CD4-positive, CD25-positive, alpha-beta regulatory T cell (primary cell): ENCODE measurements around the gene PRKCA. TPM values are rescaled to one million over a fixed set of nuclear protein-coding genes. Genes with fewer than 3 reads are reported as not detected.
A peak's percentile ranks its signal among the peaks of the same experiment; 100 is the strongest.
"Not testable (repeated sequence)": the region's sequence is repeated elsewhere in the genome, so short reads cannot be mapped to it uniquely, and the experiment has no call there.

Experiments used
- ATAC-seq, 2 donors: fragments of 150-1000 bp; cut with Tn5 transposase; one replicate each; pipeline ENCODE4 v1.10.0; 2021; ENCODE audit warnings: low read depth in 2 of 2, moderate number of reproducible peaks in 2 of 2, moderate library complexity in 1 of 2
- DNase-seq, 3 donors: peaks; one replicate each; pipeline versions ENCODE4 v3.0.0 to v3.0.0-alpha.2; 2012 to 2022; ENCODE audit warnings: mixed read lengths in 1 of 3
- H3K27ac ChIP-seq: one replicate; pipeline ENCODE4 v1.7.0; 2013; ENCODE audit warnings: mild to moderate bottlenecking, low read length; ENCODE audit not compliant: insufficient read depth, poor library complexity, severe bottlenecking
- H3K27me3 ChIP-seq: one replicate; pipeline ENCODE4 v1.7.0; 2013; ENCODE audit warnings: low read length; ENCODE audit not compliant: control insufficient read depth, insufficient read depth
- H3K36me3 ChIP-seq: one replicate; pipeline ENCODE4 v1.7.0; 2013; ENCODE audit warnings: mild to moderate bottlenecking, low read length, moderate library complexity; ENCODE audit not compliant: control insufficient read depth, insufficient read depth
- H3K4me1 ChIP-seq: 2 replicates; pipeline ENCODE4 v1.7.0; 2013; ENCODE audit warnings: mild to moderate bottlenecking, low read length; ENCODE audit not compliant: insufficient read depth, control insufficient read depth, poor library complexity, severe bottlenecking
- H3K4me3 ChIP-seq: one replicate; pipeline ENCODE4 v1.7.0; 2013; ENCODE audit warnings: low read depth, mild to moderate bottlenecking, low read length, moderate library complexity
- H3K9me3 ChIP-seq, 2 experiments: 1 replicate in 1 of 2; 2 replicates in 1 of 2; pipeline ENCODE4 v1.7.0; 2013; ENCODE audit warnings: low read length in 2 of 2, mild to moderate bottlenecking in 1 of 2, moderate library complexity in 1 of 2; ENCODE audit not compliant: control insufficient read depth in 2 of 2
- H3K27ac Mint-ChIP-seq, 3 donors: one replicate each; pipeline ENCODE4 v1.8.0; 2020 to 2022; ENCODE audit warnings: mild to moderate bottlenecking in 3 of 3, mixed read lengths in 3 of 3, moderate library complexity in 2 of 3
- H3K27me3 Mint-ChIP-seq: one replicate; pipeline ENCODE4 v1.8.0; 2022; ENCODE audit warnings: mild to moderate bottlenecking, mixed read lengths
- H3K36me3 Mint-ChIP-seq: one replicate; pipeline ENCODE4 v1.8.0; 2020; ENCODE audit warnings: mixed read lengths
- H3K4me1 Mint-ChIP-seq, 4 donors: one replicate each; pipeline ENCODE4 v1.8.0; 2020 to 2022; ENCODE audit warnings: mixed read lengths in 4 of 4, mild to moderate bottlenecking in 1 of 4
- H3K4me3 Mint-ChIP-seq, 4 donors: one replicate each; pipeline ENCODE4 v1.8.0; 2020 to 2022; ENCODE audit warnings: mild to moderate bottlenecking in 4 of 4, mixed read lengths in 4 of 4, moderate library complexity in 3 of 4
- H3K9me3 Mint-ChIP-seq, 7 donors: one replicate each; pipeline ENCODE4 v1.8.0; 2020 to 2022; ENCODE audit warnings: mixed read lengths in 7 of 7, mild to moderate bottlenecking in 3 of 7, moderate library complexity in 2 of 7
- polyA plus RNA-seq, 4 donors: library from polyadenylated mRNA; unstranded; fragments of 300-500 nt; fragmentation: Illumina TruSeq; gene quantifications; one replicate each; pipeline ENCODE4 v1.2.3, GENCODE V29; 2021
- total RNA-seq: library from RNA; stranded (reverse); gene quantifications from one replicate; pipeline ENCODE4 v1.2.3, GENCODE V29; 2022

The PRKCA gene
- total and polyA plus RNA-seq, 5 donors from 2014 or later, result 0.60 to 84.0 (median 2.0) TPM

DNA sequence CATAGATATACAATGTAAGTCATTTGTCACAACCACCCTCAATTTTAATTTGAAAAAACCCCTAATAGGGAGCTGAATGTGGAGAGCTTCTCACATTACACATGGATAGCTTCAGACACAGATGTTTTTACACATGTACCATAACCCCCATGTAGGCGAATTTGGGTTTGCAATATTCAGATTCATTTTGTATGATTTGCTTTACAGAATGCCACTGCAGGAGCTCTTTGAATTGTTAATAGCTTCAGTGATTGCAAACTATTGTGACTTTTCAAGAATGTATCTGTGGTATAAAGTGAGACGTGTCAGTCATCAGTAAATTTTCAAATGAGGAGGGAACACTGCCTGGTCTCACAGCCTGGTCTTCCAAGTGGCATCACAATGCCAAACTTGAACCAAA, 419.9 kb downstream of the PRKCA start:
- no peaks in the 10 kb centered on the region for H3K27me3 Mint-ChIP-seq
- H3K4me1 Mint-ChIP-seq, result peaks cover 0 to 16% (median 6%) of the 10 kb centered on the region in 4 donors
- Histone ChIP-seq H3K27me3 (no peaks in the 10 kb centered on the region), H3K4me1 (no peaks in the 10 kb centered on the region), H3K36me3 (peaks cover 2% of the 10 kb centered on the region), H3K9me3 (no peaks in the 10 kb centered on the region), H3K4me3 (no peak overlapping the region), H3K27ac (no peak overlapping the region)
- no peak overlapping the region for H3K4me3 Mint-ChIP-seq
- H3K9me3 Mint-ChIP-seq, result no peaks in the 10 kb centered on the region
- peaks cover 12% of the 10 kb centered on the region for H3K36me3 Mint-ChIP-seq
- ATAC-seq, result no peak
- H3K27ac Mint-ChIP-seq, result no peak overlapping the region
- DNase-seq, result no peak

DNA sequence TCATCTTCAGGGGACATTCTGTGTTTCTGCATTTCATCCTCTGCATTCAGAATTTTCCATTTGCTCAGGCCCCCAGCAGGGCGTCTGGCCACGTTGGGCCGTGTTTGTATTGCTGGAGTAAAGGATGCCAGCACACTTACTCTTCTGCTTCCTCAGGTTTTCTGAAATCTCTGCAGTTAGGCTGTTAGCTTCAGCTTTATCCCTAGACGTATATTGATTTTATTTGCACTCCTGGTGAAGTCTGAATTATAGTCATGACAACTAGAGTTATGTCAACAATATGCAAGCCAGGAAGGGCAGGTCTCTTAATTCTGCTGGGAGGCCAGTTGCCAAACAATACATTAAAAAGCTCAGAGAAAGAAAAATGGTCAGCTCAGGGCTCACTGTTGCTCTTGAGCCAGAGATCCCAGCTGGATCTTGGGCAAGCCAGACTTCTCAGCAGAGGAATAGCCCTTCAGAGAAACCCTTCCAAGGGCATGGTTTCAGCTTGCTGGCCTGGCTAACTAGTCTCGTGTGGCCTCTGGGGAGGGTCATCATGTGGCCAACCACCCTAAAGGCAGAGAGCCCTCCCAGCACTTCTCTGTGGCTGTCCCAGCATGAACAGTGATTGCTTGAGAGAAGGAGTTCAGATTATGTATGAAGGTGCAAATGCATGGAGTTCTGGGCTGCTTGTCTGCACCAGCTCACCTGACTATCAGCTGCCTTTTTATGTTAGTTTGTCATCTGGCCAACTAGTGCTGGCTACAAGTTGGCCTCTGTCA, 422.3 kb downstream of the PRKCA start:
- Histone ChIP-seq H3K9me3 (no peaks in the 10 kb centered on the region), H3K27ac (no peak overlapping the region), H3K4me3 (no peak overlapping the region), H3K4me1 (no peaks in the 10 kb centered on the region), H3K27me3 (no peaks in the 10 kb centered on the region), H3K36me3 (no peaks in the 10 kb centered on the region)
- Mint-ChIP-seq H3K27me3 (no peaks in the 10 kb centered on the region), H3K9me3 (no peaks in the 10 kb centered on the region), H3K27ac (peak overlapping the region in 2 of 3 donors; percentile 10 to 14), H3K36me3 (no peaks in the 10 kb centered on the region), H3K4me1 (peaks cover 5 to 24% (median 11%) of the 10 kb centered on the region in 4 donors), H3K4me3 (peak overlapping the region in 1 of 4 donors; percentile 4)
- ATAC-seq, result no peak
- DNase-seq, result no peak

- H3K4me1 ChIP-seq, H3K27me3 Mint-ChIP-seq, H3K9me3 ChIP-seq, H3K36me3 ChIP-seq, DNase-seq, H3K9me3 Mint-ChIP-seq, H3K27ac ChIP-seq, H3K4me3 ChIP-seq, H3K4me3 Mint-ChIP-seq, ATAC-seq, H3K27me3 ChIP-seq, H3K36me3 Mint-ChIP-seq: not testable (repeated sequence)
- H3K4me1 Mint-ChIP-seq, result peaks cover 5 to 26% (median 11%) of the 10 kb centered on the region in 4 donors
- peak overlapping the region in 2 of 3 donors; percentile 10 to 14 for H3K27ac Mint-ChIP-seq
Measured at GRCh38 chr17:66725438-66725837, 423.0 kb downstream of the PRKCA start.

DNA sequence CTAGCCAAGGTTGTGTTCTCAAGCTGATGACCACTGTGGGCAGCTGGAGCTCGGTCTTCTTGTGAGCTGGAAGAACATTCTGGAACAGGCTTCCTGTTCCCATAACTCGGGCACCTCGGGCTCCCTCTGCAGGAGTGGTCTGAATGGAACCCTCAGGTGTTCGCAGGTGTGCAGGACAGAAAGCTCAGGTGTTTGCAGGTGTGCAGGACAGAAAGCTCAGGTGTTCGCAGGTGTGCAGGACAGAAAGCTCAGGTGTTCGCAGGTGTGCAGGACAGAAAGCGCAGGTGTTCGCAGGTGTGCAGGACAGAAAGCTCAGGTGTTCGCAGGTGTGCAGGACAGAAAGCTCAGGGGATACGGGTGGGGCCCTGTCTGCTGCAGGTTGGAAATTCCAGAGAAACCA, 423.5 kb downstream of the PRKCA start:
- Histone ChIP-seq H3K27ac (no peak overlapping the region), H3K36me3 (no peaks in the 10 kb centered on the region), H3K4me3 (no peak overlapping the region), H3K9me3 (no peaks in the 10 kb centered on the region), H3K4me1 (no peaks in the 10 kb centered on the region), H3K27me3 (no peaks in the 10 kb centered on the region)
- DNase-seq, result no peak
- Mint-ChIP-seq H3K27ac (peak overlapping the region in 1 of 3 donors; percentile 58), H3K4me3 (peak overlapping the region in 1 of 4 donors; percentile 43), H3K9me3 (no peaks in the 10 kb centered on the region), H3K27me3 (no peaks in the 10 kb centered on the region), H3K36me3 (no peaks in the 10 kb centered on the region), H3K4me1 (peaks cover 5 to 26% (median 11%) of the 10 kb centered on the region in 4 donors)
- no peak for ATAC-seq

GRCh38 chr17:66726371-66726770, 424.0 kb downstream of the PRKCA start:
- peaks cover 5 to 26% (median 11%) of the 10 kb centered on the region in 4 donors for H3K4me1 Mint-ChIP-seq
- no peak for DNase-seq
- no peaks in the 10 kb centered on the region for H3K27me3 ChIP-seq
- no peak overlapping the region for H3K27ac ChIP-seq
- H3K4me3 Mint-ChIP-seq, result peak overlapping the region in 1 of 4 donors; percentile 43
- H3K36me3 ChIP-seq, result no peaks in the 10 kb centered on the region
- H3K27me3 Mint-ChIP-seq, result no peaks in the 10 kb centered on the region
- H3K36me3 Mint-ChIP-seq, result no peaks in the 10 kb centered on the region
- peak overlapping the region in 1 of 3 donors; percentile 58 for H3K27ac Mint-ChIP-seq
- H3K9me3 ChIP-seq, result no peaks in the 10 kb centered on the region
- H3K4me3 ChIP-seq, result no peak overlapping the region
- H3K9me3 Mint-ChIP-seq, result no peaks in the 10 kb centered on the region
- no peaks in the 10 kb centered on the region for H3K4me1 ChIP-seq
- ATAC-seq, result no peak

DNA sequence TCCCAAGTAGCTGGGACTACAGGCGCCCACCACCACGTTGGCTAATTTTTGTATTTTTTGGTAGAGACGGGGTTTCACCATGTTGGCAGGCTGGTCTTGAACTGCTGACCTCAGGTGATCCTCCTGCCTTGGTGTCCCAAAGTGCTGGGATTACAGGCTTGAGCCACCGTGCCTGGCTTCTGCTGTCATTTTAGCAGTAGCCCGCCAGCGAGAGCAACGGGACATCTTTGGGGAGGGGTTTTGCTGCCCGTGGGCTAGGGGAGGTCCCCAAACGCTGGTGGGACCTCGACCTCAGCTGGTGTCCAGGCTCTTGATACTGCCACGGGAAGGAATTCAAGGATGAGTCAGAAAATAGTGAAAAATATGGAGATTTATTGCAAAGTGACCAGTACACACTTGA, 424.4 kb downstream of the PRKCA start:
- Histone ChIP-seq H3K9me3 (no peaks in the 10 kb centered on the region), H3K4me3 (no peak overlapping the region), H3K27me3 (no peaks in the 10 kb centered on the region), H3K27ac (no peak overlapping the region), H3K4me1 (no peaks in the 10 kb centered on the region), H3K36me3 (no peaks in the 10 kb centered on the region)
- Mint-ChIP-seq H3K27me3 (no peaks in the 10 kb centered on the region), H3K36me3 (no peaks in the 10 kb centered on the region), H3K9me3 (no peaks in the 10 kb centered on the region), H3K4me3 (no peak overlapping the region), H3K27ac (peak overlapping the region in 2 of 3 donors; percentile 49 to 79), H3K4me1 (peaks cover 5 to 26% (median 11%) of the 10 kb centered on the region in 4 donors)
- DNase-seq (no peak), ATAC-seq (no peak)

DNA sequence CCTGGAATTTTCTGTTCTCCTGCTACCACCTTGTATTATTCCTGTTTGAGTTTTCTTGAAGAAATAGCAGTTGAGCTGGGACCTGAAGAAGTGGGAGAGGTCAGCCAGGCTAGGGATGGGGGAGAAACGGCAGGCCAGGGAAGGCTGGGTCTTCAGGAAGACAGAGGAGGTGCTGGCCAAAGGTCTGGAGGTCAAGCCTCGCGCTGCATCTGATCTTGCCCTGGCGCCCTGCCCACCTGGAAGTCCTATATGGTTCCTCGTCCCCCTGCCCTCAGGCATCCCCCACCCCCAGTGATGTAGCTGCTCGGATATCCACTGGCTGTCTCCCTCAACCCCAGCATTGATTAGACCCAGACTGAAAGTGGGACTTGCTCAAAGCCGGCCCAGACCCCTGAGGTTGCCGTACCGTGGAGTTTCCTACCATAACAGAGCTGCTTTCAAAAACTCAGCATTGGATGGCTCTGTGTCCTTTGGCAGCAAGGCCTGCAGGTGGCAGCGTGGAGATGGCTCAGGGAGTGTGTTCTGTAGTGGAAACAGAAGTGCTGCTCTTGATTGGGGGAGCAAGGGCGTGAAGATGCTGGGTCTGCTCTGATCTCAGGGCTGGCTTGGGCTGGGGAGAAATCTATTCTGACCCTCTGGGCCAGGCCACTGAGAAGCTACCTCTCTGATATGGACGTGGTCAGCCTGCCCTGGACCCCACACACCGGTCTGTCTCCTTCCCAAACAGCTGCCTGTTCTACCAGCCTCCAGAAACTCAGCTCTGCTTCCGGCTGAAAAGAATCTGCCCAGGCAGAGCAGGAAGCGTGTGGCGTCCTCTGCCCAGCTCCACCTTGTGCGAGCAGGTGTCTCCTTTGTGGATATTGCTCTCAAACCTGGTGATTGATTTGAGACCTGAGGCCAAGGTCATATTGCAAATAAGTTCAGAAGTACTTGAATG, 425.5 kb downstream of the PRKCA start:
- ATAC-seq (peak; percentile 60 to 71), DNase-seq (peak in 2 of 3 donors; percentile 33 to 69)
- peaks cover 5 to 26% (median 12%) of the 10 kb centered on the region in 4 donors for H3K4me1 Mint-ChIP-seq
- H3K27ac Mint-ChIP-seq, result peak overlapping the region in 2 of 3 donors; percentile 49 to 59
- Histone ChIP-seq H3K27me3 (no peaks in the 10 kb centered on the region), H3K4me3 (no peak overlapping the region), H3K9me3 (no peaks in the 10 kb centered on the region), H3K4me1 (no peaks in the 10 kb centered on the region), H3K27ac (no peak overlapping the region), H3K36me3 (peaks cover 2% of the 10 kb centered on the region)
- H3K4me3 Mint-ChIP-seq, result no peak overlapping the region
- H3K27me3 Mint-ChIP-seq, result no peaks in the 10 kb centered on the region
- H3K9me3 Mint-ChIP-seq, result no peaks in the 10 kb centered on the region
- no peaks in the 10 kb centered on the region for H3K36me3 Mint-ChIP-seq
